ENCODE results near the gene CENPP. TPM values are rescaled to one million over a fixed set of nuclear protein-coding genes. Genes with fewer than 3 reads are reported as not detected.

Gene CENPP
- total RNA-seq, 2 donors from 2014 or later: 3.1 to 11.0 TPM

DNA sequence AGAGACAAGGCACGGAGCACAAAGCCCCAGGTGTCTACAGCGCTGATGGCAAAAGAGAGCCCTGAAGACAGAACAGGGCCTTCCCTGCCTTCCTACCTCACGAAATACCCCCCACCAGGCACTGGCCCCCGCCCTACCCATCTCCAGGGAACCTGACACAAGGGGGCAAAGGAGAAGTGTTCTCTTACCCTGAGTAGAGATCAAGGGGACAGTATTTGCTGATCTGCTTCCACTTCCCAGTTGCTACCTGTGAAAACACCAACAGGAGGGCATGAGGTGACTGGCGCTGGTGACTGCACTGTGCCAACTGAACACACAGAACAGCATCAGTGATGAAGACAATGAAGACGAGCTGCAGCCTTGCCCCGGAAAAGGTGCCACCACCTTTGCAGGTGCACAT lies 316.8 kb downstream of the CENPP start:
- no peaks in the 10 kb centered on the region for H3K36me3 ChIP-seq
- DNase-seq: no peak
- TF ChIP-seq CTCF (IDR thresholded peaks at IDR 0.05): no peak
- H3K9ac ChIP-seq (ENCODE audit: low read depth in 2 of 2, low read length in 2 of 2): no peak overlapping the region
- intact Hi-C loops (cut with DNase I): loop anchor here (10.0 kb wide), 1 partner anchor 62 kb away; no protein-coding TSS in a partner anchor
- H3K9me3 ChIP-seq: no peaks in the 10 kb centered on the region
- no peaks in the 10 kb centered on the region for H3K27me3 ChIP-seq
- no peak overlapping the region for H3K4me3 ChIP-seq
- no peaks in the 10 kb centered on the region for H3K4me1 ChIP-seq
- H3K27ac ChIP-seq: no peak overlapping the region

DNA sequence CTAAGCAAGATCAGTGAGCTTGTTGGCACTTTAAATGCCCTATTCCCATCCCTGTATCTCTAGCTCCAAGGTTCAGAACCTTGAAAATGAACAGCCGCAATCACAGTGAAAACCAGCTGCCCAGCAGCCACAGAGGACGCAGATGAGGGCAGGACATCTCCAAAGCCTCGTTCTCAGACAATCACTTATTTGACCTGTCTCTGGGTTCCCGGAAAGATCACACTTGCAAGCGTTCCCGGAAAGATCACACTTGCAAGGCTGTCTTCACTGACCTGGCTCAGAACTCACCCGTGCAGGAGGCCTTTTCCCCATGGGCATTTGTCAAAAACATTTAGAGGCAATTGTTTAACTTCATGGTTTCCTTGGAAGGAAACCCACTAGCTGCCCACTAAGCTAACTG lies 318.5 kb downstream of the CENPP start:
- intact Hi-C loops (cut with DNase I): loop anchor here (10.0 kb wide), 1 partner anchor 61 kb away; no protein-coding TSS in a partner anchor
- Histone ChIP-seq H3K27me3 (no peaks in the 10 kb centered on the region), H3K4me1 (no peaks in the 10 kb centered on the region), H3K9me3 (no peaks in the 10 kb centered on the region), H3K36me3 (no peaks in the 10 kb centered on the region), H3K27ac (no peak overlapping the region), H3K9ac (ENCODE audit: low read depth in 2 of 2, low read length in 2 of 2) (no peak overlapping the region), H3K4me3 (no peak overlapping the region)
- no peak for DNase-seq
- TF ChIP-seq CTCF (IDR thresholded peaks at IDR 0.05): no peak

GRCh38 chr9:92645041-92645440 lies 319.3 kb downstream of the CENPP start:
- Histone ChIP-seq H3K27me3 (no peaks in the 10 kb centered on the region), H3K4me1 (no peaks in the 10 kb centered on the region), H3K9me3 (no peaks in the 10 kb centered on the region), H3K36me3 (no peaks in the 10 kb centered on the region), H3K9ac (ENCODE audit: low read depth in 2 of 2, low read length in 2 of 2) (no peak overlapping the region), H3K4me3 (no peak overlapping the region), H3K27ac (no peak overlapping the region)
- TF ChIP-seq CTCF (IDR thresholded peaks at IDR 0.05): no peak
- no peak for DNase-seq
- intact Hi-C loops (cut with DNase I): loop anchor here (10.0 kb wide), 1 partner anchor 60 kb away; no protein-coding TSS in a partner anchor

GRCh38 chr9:92647671-92648473 lies 322.1 kb downstream of the CENPP start:
- Histone ChIP-seq H3K4me1 (no peaks in the 10 kb centered on the region), H3K27ac (no peak overlapping the region), H3K9ac (ENCODE audit: low read depth in 2 of 2, low read length in 2 of 2) (no peak overlapping the region), H3K4me3 (no peak overlapping the region), H3K9me3 (no peaks in the 10 kb centered on the region), H3K36me3 (no peaks in the 10 kb centered on the region), H3K27me3 (no peaks in the 10 kb centered on the region)
- DNase-seq: no peak
- intact Hi-C loops (cut with DNase I): loop anchor here (10.0 kb wide), 1 partner anchor 57 kb away; no protein-coding TSS in a partner anchor
- no peak for TF ChIP-seq CTCF (IDR thresholded peaks at IDR 0.05)

DNA sequence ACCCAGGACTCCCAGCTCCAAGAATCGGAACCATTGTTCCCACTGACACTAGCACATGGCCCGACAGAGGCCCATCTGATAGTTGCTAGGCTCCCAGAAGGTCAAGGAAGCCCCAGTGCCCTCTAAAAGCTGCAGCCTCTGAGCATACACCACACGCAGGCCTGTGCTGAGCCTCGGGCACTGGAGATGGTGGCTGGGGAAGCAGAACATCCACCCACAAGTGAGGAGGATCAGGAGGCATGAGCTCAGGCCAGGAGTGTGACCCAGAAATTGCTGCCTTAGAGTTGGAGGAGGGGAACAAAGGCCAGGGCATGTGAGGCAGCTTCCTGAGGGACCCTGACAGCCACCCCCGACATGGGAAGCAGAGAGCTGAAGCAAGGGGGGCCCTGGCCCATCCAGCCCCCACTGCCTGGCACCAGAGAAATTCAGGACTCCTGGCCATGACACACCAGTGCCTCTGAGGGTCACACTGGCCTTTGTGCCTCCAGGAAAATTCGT lies 322.8 kb downstream of the CENPP start:
- intact Hi-C loops (cut with DNase I): loop anchor here (10.0 kb wide), 1 partner anchor 56 kb away; no protein-coding TSS in a partner anchor

More for the DNA sequence above, 322.8 kb downstream of the CENPP start:
- Histone ChIP-seq H3K4me3 (no peak overlapping the region), H3K36me3 (no peaks in the 10 kb centered on the region), H3K9ac (ENCODE audit: low read depth in 2 of 2, low read length in 2 of 2) (no peak overlapping the region), H3K9me3 (no peaks in the 10 kb centered on the region), H3K27ac (no peak overlapping the region), H3K4me1 (no peaks in the 10 kb centered on the region), H3K27me3 (no peaks in the 10 kb centered on the region)
- no peak for DNase-seq
- TF ChIP-seq CTCF (IDR thresholded peaks at IDR 0.05): no peak
